ENCODE data around the gene ACBD4.

DNA sequence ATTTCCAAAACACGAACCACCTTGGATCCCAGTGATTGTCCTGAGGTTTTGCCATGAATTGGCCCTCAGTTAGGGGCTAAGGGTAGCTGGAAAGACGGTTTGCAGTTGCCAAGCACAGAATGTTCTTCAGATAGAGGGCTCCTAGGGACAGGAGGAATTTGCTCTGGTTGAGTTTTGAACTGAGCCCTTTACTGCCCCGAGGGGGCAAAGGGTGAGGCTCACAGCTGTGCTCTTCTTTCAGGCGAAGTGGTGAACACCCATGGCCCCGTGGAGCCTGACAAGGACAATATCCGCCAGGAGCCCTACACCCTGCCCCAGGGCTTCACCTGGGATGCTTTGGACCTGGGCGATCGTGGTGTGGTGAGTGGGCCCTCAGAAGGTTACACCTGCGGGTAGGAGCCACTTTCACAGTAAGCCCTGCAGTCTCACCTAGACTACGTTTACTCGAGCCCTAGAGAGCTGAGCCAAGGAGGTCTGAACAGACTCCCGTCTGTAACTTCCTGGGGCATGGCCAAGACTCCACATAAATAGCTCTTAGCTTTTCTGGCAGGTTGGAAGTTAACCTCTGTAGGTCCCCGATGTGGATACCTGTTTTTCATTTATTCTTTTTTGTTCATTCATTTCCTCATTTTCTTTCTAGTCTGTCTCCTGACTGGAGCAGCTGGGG lies 41.9 kb upstream of the ACBD4 start:
- TF ChIP-seq, protein P1, sequence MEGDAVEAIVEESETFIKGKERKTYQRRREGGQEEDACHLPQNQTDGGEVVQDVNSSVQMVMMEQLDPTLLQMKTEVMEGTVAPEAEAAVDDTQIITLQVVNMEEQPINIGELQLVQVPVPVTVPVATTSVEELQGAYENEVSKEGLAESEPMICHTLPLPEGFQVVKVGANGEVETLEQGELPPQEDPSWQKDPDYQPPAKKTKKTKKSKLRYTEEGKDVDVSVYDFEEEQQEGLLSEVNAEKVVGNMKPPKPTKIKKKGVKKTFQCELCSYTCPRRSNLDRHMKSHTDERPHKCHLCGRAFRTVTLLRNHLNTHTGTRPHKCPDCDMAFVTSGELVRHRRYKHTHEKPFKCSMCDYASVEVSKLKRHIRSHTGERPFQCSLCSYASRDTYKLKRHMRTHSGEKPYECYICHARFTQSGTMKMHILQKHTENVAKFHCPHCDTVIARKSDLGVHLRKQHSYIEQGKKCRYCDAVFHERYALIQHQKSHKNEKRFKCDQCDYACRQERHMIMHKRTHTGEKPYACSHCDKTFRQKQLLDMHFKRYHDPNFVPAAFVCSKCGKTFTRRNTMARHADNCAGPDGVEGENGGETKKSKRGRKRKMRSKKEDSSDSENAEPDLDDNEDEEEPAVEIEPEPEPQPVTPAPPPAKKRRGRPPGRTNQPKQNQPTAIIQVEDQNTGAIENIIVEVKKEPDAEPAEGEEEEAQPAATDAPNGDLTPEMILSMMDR (IDR thresholded peaks at IDR 0.05): no peak
- no peak for TF ChIP-seq EP300 (IDR thresholded peaks at IDR 0.05)
- no peak for TF ChIP-seq POLR2A (IDR thresholded peaks at IDR 0.05)

Measured in gastroesophageal sphincter (tissue), 3 donors.